HepG2 (cell line): ENCODE data around the gene TRIM7. TPM values are rescaled to one million over a fixed set of nuclear protein-coding genes. Genes with fewer than 3 reads are reported as not detected.
A peak's percentile ranks its signal among the peaks of the same experiment; 100 is the strongest.

Experiments
- ATF7-NPFF ChIP-seq: sonication (generic); formaldehyde crosslinking; IDR thresholded peaks from 2 replicates; pipeline ENCODE4 v1.8.1; 2023; ENCODE audit warnings: mild to moderate bottlenecking, low read depth, missing genetic modification reagents, moderate library complexity
- CAMTA2 ChIP-seq: sonication (generic); formaldehyde crosslinking; IDR thresholded peaks from 2 replicates; pipeline ENCODE4 v1.4.0; 2020; ENCODE audit warnings: mild to moderate bottlenecking, missing genetic modification reagents, borderline replicate concordance
- GATAD1 ChIP-seq: IDR thresholded peaks from 2 replicates; pipeline ENCODE4 v1.6.1; 2016; ENCODE audit warnings: missing genetic modification reagents, missing compliant biosample characterization
- HDAC6 ChIP-seq: fragments of 200-600 bp; sonication (generic); IDR thresholded peaks from 2 replicates; pipeline ENCODE4 v1.7.0; 2017; ENCODE audit warnings: mild to moderate bottlenecking, antibody characterized with exemption, low read length, low read depth
- KAT7 ChIP-seq: IDR thresholded peaks from 2 replicates; pipeline ENCODE4 v1.6.1; 2018; ENCODE audit warnings: borderline replicate concordance, missing compliant biosample characterization
- NR2F2 ChIP-seq: IDR thresholded peaks from 2 replicates; pipeline ENCODE4 v1.6.1; 2012; ENCODE audit warnings: low read depth, inconsistent platforms, borderline replicate concordance
- POGZ ChIP-seq: sonication (generic); formaldehyde crosslinking; IDR thresholded peaks from 2 replicates; pipeline ENCODE4 v1.4.0; 2020; ENCODE audit warnings: mild to moderate bottlenecking, missing genetic modification reagents
- ZMYM4 ChIP-seq: sonication (generic); formaldehyde crosslinking; IDR thresholded peaks from 2 replicates; pipeline ENCODE4 v1.8.1; 2023; ENCODE audit warnings: mild to moderate bottlenecking, missing genetic modification reagents
- ZNF20 ChIP-seq: sonication (generic); formaldehyde crosslinking; IDR thresholded peaks from 2 replicates; pipeline ENCODE4 v1.4.0; 2020; ENCODE audit warnings: mild to moderate bottlenecking, moderate library complexity, missing genetic modification reagents
- ZNF354B ChIP-seq: sonication (generic); formaldehyde crosslinking; IDR thresholded peaks from 2 replicates; pipeline ENCODE4 v1.8.0; 2022; ENCODE audit warnings: mild to moderate bottlenecking, missing genetic modification reagents
- ZNF558 ChIP-seq: sonication (generic); formaldehyde crosslinking; IDR thresholded peaks from 2 replicates; pipeline ENCODE4 v1.9.0; 2022; ENCODE audit warnings: mild to moderate bottlenecking, missing genetic modification reagents, borderline replicate concordance
- ZNF703 ChIP-seq: sonication (generic); formaldehyde crosslinking; IDR thresholded peaks from 2 replicates; pipeline ENCODE4 v1.5.1; 2020; ENCODE audit warnings: missing genetic modification reagents, mild to moderate bottlenecking, moderate library complexity, borderline replicate concordance
- ZNF782 ChIP-seq: sonication (generic); formaldehyde crosslinking; IDR thresholded peaks from 2 replicates; pipeline ENCODE4 v1.4.0; 2020; ENCODE audit warnings: missing genetic modification reagents, mild to moderate bottlenecking, borderline replicate concordance
- polyA plus RNA-seq, 8 experiments: library from polyadenylated mRNA; depleted of rRNA in 3 of 8; stranded (reverse) in 7 of 8; unstranded in 1 of 8; fragments of >200 nt; fragmentation: Illumina TruSeq in 4 of 8; extraction: Trizol in 4 of 8; gene quantifications; 2 replicates each; pipeline versions ENCODE4 v1.2.1 to v1.2.3, GENCODE V29; 2011 to 2016; ENCODE audit warnings: low read depth in 4 of 8, missing spikeins in 1 of 8, mixed read lengths in 1 of 8; ENCODE audit not compliant: insufficient read depth in 1 of 8
- total RNA-seq, 5 experiments: library from RNA; depleted of rRNA; stranded (reverse); fragments of >200 nt; fragmentation: Illumina TruSeq; extraction: Trizol; gene quantifications; 2 replicates each; pipeline ENCODE4 v1.2.3, GENCODE V29; 2016; ENCODE audit warnings: low read depth in 1 of 5
- TF ChIP-seq, protein P1 (sequence below): sonication (generic); formaldehyde crosslinking; IDR thresholded peaks from 2 replicates; pipeline ENCODE4 v1.5.1; 2020; ENCODE audit warnings: missing genetic modification reagents, mild to moderate bottlenecking, borderline replicate concordance
- TF ChIP-seq, protein P2 (sequence below): sonication (generic); formaldehyde crosslinking; IDR thresholded peaks from 2 replicates; pipeline ENCODE4 v1.8.0; 2022; ENCODE audit warnings: mild to moderate bottlenecking, missing genetic modification reagents, borderline replicate concordance
- TF ChIP-seq, protein P3 (sequence below): IDR thresholded peaks from 2 replicates; pipeline ENCODE4 v1.6.1; 2016
- TF ChIP-seq, protein P4 (sequence below): sonication (generic); formaldehyde crosslinking; IDR thresholded peaks from 2 replicates; pipeline ENCODE4 v1.4.0; 2020; ENCODE audit warnings: missing genetic modification reagents, borderline replicate concordance

TRIM7 gene
- total and polyA plus RNA-seq, 2 of the 13 experiments (the other 11 are each of a cell fraction or from before 2014, with no cell fraction given) = 0.13 TPM; not detected in 1

DNA sequence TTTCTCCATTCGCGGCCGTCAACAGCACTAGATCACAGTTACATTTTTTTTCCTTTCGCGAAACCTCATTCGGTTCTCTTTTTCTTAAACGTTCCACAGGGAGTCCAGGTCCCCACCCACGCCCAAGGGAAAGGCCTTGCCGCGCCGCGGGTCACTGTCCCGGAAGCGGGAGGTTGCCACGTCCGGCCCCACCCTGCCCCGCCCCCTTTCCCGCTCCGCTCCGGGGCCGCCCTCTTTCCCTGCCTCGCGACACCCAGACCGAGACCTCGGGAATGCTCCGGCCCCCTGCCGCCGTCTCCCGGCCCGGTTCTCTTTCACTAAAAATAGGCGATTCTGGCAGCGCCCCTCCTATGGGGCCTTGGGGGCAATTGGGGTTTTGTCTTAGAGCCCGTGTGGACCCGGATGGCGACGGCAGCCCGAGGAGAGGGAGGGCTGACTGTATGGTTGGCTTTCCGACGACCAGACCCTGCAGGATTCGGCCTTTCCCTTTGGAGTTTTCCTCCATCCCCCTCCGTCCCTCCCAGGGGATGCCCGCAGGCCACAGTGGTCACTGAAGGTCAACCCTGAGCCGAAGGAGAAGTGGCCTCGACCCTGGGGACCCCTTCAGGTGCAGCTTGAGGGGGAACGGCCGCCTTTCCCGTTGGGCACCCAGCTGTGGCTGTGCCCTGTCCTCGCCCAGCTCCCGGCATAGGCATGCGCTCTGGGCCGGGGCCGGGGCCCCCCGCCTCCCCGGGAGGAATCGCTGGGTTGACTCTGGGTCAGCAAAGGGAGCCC, 41.5 kb upstream of the TRIM7 start (continued):
- TF ChIP-seq, protein P1, sequence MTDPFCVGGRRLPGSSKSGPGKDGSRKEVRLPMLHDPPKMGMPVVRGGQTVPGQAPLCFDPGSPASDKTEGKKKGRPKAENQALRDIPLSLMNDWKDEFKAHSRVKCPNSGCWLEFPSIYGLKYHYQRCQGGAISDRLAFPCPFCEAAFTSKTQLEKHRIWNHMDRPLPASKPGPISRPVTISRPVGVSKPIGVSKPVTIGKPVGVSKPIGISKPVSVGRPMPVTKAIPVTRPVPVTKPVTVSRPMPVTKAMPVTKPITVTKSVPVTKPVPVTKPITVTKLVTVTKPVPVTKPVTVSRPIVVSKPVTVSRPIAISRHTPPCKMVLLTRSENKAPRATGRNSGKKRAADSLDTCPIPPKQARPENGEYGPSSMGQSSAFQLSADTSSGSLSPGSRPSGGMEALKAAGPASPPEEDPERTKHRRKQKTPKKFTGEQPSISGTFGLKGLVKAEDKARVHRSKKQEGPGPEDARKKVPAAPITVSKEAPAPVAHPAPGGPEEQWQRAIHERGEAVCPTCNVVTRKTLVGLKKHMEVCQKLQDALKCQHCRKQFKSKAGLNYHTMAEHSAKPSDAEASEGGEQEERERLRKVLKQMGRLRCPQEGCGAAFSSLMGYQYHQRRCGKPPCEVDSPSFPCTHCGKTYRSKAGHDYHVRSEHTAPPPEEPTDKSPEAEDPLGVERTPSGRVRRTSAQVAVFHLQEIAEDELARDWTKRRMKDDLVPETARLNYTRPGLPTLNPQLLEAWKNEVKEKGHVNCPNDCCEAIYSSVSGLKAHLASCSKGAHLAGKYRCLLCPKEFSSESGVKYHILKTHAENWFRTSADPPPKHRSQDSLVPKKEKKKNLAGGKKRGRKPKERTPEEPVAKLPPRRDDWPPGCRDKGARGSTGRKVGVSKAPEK = no peak
- TF ChIP-seq GATAD1 (CRISPR knock-in tag) (peak; percentile 79), NR2F2 (peak; percentile 17; the same call in 1 of the 2 replicates), POGZ (CRISPR knock-in tag) (no peak), ZNF354B (CRISPR knock-in tag) (no peak), HDAC6 (no peak), ZNF703 (CRISPR knock-in tag) (0 out of 2 replicates have a peak, but pooled peaks have one; percentile 14), KAT7 (CRISPR knock-in tag) (0 out of 2 replicates have a peak, but pooled peaks have one; percentile 56), ZNF20 (CRISPR knock-in tag) (no peak), ATF7-NPFF (no peak; the same call in 1 of the 2 replicates), ZNF558 (CRISPR knock-in tag) (no peak), CAMTA2 (no peak), ZNF782 (CRISPR knock-in tag) (no peak), ZMYM4 (CRISPR knock-in tag) (0 out of 2 replicates have a peak, but pooled peaks have one; percentile 23)
- TF ChIP-seq, protein P2, sequence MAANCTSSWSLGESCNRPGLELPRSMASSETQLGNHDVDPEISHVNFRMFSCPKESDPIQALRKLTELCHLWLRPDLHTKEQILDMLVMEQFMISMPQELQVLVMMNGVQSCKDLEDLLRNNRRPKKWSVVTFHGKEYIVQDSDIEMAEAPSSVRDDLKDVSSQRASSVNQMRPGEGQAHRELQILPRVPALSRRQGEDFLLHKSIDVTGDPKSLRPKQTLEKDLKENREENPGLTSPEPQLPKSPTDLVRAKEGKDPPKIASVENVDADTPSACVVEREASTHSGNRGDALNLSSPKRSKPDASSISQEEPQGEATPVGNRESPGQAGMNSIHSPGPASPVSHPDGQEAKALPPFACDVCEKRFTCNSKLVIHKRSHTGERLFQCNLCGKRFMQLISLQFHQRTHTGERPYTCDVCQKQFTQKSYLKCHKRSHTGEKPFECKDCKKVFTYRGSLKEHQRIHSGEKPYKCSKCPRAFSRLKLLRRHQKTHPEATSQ (CRISPR knock-in tag) = no peak
- TF ChIP-seq, protein P3, sequence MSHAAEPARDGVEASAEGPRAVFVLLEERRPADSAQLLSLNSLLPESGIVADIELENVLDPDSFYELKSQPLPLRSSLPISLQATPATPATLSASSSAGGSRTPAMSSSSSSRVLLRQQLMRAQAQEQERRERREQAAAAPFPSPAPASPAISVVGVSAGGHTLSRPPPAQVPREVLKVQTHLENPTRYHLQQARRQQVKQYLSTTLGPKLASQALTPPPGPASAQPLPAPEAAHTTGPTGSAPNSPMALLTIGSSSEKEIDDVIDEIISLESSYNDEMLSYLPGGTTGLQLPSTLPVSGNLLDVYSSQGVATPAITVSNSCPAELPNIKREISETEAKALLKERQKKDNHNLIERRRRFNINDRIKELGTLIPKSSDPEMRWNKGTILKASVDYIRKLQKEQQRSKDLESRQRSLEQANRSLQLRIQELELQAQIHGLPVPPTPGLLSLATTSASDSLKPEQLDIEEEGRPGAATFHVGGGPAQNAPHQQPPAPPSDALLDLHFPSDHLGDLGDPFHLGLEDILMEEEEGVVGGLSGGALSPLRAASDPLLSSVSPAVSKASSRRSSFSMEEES (CRISPR knock-in tag) = no peak
- TF ChIP-seq, protein P4, sequence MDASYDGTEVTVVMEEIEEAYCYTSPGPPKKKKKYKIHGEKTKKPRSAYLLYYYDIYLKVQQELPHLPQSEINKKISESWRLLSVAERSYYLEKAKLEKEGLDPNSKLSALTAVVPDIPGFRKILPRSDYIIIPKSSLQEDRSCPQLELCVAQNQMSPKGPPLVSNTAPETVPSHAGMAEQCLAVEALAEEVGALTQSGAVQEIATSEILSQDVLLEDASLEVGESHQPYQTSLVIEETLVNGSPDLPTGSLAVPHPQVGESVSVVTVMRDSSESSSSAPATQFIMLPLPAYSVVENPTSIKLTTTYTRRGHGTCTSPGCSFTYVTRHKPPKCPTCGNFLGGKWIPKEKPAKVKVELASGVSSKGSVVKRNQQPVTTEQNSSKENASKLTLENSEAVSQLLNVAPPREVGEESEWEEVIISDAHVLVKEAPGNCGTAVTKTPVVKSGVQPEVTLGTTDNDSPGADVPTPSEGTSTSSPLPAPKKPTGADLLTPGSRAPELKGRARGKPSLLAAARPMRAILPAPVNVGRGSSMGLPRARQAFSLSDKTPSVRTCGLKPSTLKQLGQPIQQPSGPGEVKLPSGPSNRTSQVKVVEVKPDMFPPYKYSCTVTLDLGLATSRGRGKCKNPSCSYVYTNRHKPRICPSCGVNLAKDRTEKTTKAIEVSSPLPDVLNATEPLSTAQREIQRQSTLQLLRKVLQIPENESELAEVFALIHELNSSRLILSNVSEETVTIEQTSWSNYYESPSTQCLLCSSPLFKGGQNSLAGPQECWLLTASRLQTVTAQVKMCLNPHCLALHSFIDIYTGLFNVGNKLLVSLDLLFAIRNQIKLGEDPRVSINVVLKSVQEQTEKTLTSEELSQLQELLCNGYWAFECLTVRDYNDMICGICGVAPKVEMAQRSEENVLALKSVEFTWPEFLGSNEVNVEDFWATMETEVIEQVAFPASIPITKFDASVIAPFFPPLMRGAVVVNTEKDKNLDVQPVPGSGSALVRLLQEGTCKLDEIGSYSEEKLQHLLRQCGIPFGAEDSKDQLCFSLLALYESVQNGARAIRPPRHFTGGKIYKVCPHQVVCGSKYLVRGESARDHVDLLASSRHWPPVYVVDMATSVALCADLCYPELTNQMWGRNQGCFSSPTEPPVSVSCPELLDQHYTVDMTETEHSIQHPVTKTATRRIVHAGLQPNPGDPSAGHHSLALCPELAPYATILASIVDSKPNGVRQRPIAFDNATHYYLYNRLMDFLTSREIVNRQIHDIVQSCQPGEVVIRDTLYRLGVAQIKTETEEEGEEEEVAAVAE (CRISPR knock-in tag) = peak; percentile 41; the same call in 1 of the 2 replicates
